Measurements from ENCODE around the gene TCF25.

TCF25 gene

DNA sequence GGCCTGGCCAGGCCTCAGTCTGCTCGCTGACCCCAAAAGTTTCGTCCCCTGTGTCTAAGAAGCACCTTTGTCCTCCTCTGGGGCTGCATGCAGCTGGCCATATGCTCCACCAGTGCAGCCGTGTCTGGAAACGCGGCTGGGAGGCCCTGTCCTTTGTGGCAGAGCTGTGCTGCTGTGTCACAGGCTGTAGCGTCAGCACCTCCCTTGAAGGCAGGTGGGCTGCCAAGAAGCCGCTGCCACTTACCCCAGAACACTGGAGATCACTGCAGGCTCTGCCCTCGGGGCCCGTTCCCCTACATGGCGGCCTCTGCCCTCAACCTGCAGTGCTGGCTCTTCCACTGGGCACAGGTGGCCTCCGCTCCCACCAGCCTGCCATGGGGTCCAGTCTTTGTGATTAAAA lies 29.6 kb downstream of the TCF25 start:
- no peak for TF ChIP-seq TEAD4 (IDR thresholded peaks at IDR 0.05)

DNA sequence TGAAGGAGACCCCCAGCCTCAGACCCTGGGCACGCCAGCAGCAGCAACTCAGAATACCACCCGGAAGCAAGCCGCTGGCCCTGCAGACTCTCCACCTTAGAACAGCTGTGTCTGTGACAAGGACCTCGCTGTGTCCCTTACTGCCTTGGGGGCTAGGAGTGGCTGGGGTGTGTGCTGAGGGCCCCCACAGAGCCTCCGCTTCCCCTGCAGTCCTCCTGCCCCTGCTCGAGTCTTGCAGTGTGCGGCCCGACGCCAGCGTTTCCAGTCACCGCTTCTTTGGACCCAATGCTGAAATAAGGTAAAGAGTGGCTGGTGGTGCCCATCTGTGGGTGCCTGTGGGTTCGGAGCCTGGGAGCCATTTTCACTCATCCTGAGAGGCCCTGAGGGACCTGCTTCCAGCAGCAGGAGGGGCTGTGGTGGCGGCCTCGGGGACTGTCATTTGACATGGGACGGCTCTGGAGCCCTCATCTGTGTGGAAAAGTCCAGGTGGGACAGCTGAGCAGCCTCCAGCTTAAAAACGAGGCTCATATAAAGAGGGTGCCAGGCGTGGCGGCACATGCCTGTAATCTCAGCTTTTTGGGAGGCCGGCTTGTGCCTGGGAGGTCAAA lies 30.6 kb downstream of the TCF25 start:
- TF ChIP-seq CREB1 (IDR thresholded peaks at IDR 0.05; ENCODE audit: low read depth) = no peak
- no peak for TF ChIP-seq YY1 (IDR thresholded peaks at IDR 0.05; ENCODE audit: low read depth)
- no peak for TF ChIP-seq TEAD4 (IDR thresholded peaks at IDR 0.05)
- no peak for TF ChIP-seq NFIC (IDR thresholded peaks at IDR 0.05)
- TF ChIP-seq RAD21 (IDR thresholded peaks at IDR 0.05; ENCODE audit: low read depth) = no peak
- TF ChIP-seq, protein P1, sequence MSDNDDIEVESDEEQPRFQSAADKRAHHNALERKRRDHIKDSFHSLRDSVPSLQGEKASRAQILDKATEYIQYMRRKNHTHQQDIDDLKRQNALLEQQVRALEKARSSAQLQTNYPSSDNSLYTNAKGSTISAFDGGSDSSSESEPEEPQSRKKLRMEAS (IDR thresholded peaks at IDR 0.05) = no peak
- no peak for TF ChIP-seq ZBTB7A (IDR thresholded peaks at IDR 0.05; ENCODE audit: low read depth)
- TF ChIP-seq EGR1 (IDR thresholded peaks at IDR 0.05) = no peak

DNA sequence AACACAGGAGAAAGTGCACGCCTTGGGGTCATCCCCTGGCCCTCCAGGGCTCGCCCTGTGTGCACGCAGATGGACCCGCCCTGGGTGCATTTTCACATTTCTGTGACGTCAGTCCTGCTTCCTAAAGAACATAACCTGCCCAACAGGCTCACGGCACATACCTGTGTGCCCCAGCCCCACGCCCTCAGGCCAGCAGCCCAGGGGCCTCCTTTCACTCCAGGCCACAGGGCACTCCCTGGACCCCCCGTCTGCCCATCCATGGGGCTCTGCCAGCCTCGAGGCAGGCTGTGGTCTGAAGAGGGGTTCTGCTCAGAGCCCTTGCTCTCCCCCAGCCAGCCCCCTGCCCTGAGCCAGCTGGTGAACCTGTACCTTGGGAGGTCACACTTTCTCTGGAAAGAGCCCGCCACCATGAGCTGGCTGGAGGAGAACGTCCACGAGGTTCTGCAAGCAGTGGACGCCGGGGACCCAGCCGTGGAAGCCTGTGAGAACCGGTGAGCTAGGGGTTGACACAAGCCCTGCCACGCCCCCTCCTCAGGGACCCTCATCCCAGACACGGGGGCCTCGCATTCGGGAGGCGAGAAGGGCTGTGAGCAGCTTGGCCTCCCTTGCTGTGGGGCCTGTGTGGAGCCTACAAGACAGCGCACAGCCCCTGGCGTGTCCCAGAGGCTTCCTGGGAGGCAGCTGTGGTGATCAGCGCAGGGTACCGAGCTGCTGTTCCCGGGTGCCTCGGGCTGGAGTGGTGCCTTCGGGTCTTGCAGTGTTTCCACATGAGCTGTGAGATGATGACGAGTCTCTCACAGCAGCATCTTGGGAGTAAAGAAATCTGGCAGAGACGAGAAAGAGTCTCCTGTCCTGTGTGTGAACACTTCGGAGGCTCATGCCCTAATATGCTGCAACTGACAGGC lies 31.5 kb downstream of the TCF25 start:
- TF ChIP-seq TCF12 (IDR thresholded peaks at IDR 0.05; ENCODE audit: low read depth) (no peak), EP300 (IDR thresholded peaks at IDR 0.05; ENCODE audit: borderline replicate concordance) (no peak), NFIC (IDR thresholded peaks at IDR 0.05) (no peak), CREB1 (IDR thresholded peaks at IDR 0.05; ENCODE audit: low read depth) (no peak), YY1 (IDR thresholded peaks at IDR 0.05; ENCODE audit: low read depth) (no peak), TEAD4 (IDR thresholded peaks at IDR 0.05) (no peak), FOXM1 (IDR thresholded peaks at IDR 0.05; ENCODE audit: borderline replicate concordance, low read depth) (no peak), EGR1 (IDR thresholded peaks at IDR 0.05) (no peak), TAF1 (IDR thresholded peaks at IDR 0.05; ENCODE audit: low read depth) (no peak), CEBPB (IDR thresholded peaks at IDR 0.05) (no peak), ZBTB7A (IDR thresholded peaks at IDR 0.05; ENCODE audit: low read depth) (no peak), RAD21 (IDR thresholded peaks at IDR 0.05; ENCODE audit: low read depth) (no peak)
- TF ChIP-seq, protein P2, sequence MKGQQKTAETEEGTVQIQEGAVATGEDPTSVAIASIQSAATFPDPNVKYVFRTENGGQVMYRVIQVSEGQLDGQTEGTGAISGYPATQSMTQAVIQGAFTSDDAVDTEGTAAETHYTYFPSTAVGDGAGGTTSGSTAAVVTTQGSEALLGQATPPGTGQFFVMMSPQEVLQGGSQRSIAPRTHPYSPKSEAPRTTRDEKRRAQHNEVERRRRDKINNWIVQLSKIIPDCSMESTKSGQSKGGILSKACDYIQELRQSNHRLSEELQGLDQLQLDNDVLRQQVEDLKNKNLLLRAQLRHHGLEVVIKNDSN (IDR thresholded peaks at IDR 0.05) = no peak
- TF ChIP-seq, protein P3, sequence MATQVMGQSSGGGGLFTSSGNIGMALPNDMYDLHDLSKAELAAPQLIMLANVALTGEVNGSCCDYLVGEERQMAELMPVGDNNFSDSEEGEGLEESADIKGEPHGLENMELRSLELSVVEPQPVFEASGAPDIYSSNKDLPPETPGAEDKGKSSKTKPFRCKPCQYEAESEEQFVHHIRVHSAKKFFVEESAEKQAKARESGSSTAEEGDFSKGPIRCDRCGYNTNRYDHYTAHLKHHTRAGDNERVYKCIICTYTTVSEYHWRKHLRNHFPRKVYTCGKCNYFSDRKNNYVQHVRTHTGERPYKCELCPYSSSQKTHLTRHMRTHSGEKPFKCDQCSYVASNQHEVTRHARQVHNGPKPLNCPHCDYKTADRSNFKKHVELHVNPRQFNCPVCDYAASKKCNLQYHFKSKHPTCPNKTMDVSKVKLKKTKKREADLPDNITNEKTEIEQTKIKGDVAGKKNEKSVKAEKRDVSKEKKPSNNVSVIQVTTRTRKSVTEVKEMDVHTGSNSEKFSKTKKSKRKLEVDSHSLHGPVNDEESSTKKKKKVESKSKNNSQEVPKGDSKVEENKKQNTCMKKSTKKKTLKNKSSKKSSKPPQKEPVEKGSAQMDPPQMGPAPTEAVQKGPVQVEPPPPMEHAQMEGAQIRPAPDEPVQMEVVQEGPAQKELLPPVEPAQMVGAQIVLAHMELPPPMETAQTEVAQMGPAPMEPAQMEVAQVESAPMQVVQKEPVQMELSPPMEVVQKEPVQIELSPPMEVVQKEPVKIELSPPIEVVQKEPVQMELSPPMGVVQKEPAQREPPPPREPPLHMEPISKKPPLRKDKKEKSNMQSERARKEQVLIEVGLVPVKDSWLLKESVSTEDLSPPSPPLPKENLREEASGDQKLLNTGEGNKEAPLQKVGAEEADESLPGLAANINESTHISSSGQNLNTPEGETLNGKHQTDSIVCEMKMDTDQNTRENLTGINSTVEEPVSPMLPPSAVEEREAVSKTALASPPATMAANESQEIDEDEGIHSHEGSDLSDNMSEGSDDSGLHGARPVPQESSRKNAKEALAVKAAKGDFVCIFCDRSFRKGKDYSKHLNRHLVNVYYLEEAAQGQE (IDR thresholded peaks at IDR 0.05; ENCODE audit: low read depth) = no peak

DNA sequence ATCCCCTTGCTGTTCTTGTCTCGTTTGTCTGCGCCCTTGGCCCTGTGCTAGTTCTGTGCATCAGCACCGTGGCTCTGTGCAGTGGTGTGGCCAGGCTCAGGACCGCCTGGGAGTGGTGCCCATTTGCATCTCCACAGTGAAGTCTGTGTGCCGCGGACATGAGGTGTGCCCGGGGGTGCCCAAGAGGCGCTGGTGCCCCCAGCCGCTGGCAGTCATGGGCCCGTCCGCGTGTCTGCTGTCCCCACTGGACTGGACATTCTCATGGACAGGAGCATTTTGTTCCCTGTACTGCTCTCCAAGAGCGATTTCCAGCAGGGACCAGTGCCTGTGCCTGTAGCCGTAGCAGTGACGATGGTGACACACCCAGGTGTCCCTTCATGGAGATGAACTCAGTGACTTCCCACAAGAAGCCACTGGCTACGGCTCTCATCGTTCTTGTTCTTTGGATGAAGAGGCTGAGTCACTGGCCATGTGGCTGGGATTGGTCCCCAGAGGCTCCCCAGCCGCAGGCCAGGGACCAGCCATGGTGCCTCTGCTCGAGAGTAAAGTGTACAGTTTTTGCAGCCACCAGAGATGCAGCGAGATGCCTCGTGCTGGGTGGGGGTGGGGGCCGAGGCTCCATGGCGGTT lies 32.2 kb downstream of the TCF25 start:
- TF ChIP-seq, protein P3 (IDR thresholded peaks at IDR 0.05; ENCODE audit: low read depth) = no peak

DNA sequence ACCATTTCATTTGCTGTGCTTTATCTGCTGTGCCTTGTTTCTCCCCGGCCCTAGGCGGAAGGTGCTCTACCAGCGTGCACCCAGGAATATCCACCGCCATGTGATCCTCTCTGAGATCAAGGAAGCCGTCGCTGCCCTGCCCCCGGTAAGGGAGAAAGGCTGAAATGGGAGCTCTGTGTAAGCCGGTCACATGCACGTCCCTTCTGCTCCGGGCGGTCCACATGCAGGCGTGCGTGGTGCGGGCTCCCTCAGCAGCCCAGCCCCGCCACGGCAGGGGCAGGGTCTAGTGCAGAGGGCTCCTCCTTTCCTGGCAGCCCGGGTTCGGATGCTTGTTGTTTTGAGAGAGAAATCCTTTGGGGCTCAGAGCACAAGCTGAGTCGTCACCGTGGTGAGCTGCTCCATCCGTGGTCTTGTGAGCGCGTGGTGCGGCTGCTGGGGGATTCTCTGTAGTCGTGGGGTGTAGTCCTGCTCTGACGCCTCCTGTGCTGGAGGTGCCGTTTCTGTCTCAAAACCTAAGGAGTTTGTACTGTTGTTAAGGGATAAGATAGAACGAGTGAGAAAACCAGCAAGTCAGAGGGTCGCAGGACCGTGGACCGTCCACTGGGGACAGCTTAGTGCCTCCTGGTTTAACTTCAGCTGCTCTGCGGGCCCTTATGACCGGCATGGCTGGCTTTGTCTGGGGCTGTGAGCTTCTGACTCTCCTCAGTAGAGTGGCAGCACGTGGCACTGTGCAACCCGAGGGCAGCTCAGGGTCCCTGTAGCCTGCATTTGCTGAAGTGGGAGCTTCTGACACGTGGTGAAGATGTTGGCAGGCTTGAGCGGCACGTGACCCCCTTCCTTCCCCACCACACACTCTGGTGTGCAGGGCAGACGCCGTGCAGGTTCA lies 33.0 kb downstream of the TCF25 start:
- TF ChIP-seq EGR1 (IDR thresholded peaks at IDR 0.05) (no peak), ZBTB7A (IDR thresholded peaks at IDR 0.05; ENCODE audit: low read depth) (no peak), YY1 (IDR thresholded peaks at IDR 0.05; ENCODE audit: low read depth) (no peak), NFIC (IDR thresholded peaks at IDR 0.05) (no peak), CREB1 (IDR thresholded peaks at IDR 0.05; ENCODE audit: low read depth) (no peak), EP300 (IDR thresholded peaks at IDR 0.05; ENCODE audit: borderline replicate concordance) (no peak), RAD21 (IDR thresholded peaks at IDR 0.05; ENCODE audit: low read depth) (no peak), TEAD4 (IDR thresholded peaks at IDR 0.05) (no peak), TCF12 (IDR thresholded peaks at IDR 0.05; ENCODE audit: low read depth) (no peak), CEBPB (IDR thresholded peaks at IDR 0.05) (no peak), TAF1 (IDR thresholded peaks at IDR 0.05; ENCODE audit: low read depth) (no peak), FOXM1 (IDR thresholded peaks at IDR 0.05; ENCODE audit: borderline replicate concordance, low read depth) (no peak)
- TF ChIP-seq, protein P3 (IDR thresholded peaks at IDR 0.05; ENCODE audit: low read depth) = no peak
- TF ChIP-seq, protein P1 (IDR thresholded peaks at IDR 0.05) = no peak
- TF ChIP-seq, protein P2 (IDR thresholded peaks at IDR 0.05) = no peak

Data from Ishikawa (cell line).